HCT116 (cell line): ENCODE data around the gene YWHAH.

Experiments
- CEBPB ChIP-seq: IDR thresholded peaks from 2 replicates; pipeline ENCODE4 v1.6.1; 2012; ENCODE audit warnings: low read depth
- EZH2phosphoT487 ChIP-seq: fragments of 200-600 bp; IDR thresholded peaks from 2 replicates; pipeline ENCODE4 v1.6.1; 2018; ENCODE audit warnings: antibody characterized with exemption, borderline replicate concordance
- POLR2A ChIP-seq: IDR thresholded peaks from 2 replicates; pipeline ENCODE4 v1.7.0; 2011; ENCODE audit warnings: borderline replicate concordance; ENCODE audit not compliant: insufficient read depth, insufficient read length; ENCODE audit errors: extremely low read depth
- POLR2AphosphoS5 ChIP-seq: IDR thresholded peaks from 2 replicates; pipeline ENCODE4 v1.6.1; 2011; ENCODE audit warnings: mild to moderate bottlenecking, low read depth, low read length, moderate library complexity
- SP1 ChIP-seq: IDR thresholded peaks from 2 replicates; pipeline ENCODE4 v1.6.1; 2012; ENCODE audit warnings: low read depth
- TF ChIP-seq, protein P1 (sequence below), 3 experiments: fragments of 200-600 bp in 1 of 3; sonication (generic) in 1 of 3; IDR thresholded peaks in 2 of 3; conservative IDR thresholded peaks in 1 of 3; 2 replicates each; pipeline ENCODE4 v1.5.1; 2012 to 2017; ENCODE audit warnings: low read depth in 2 of 3, low read length in 2 of 3, antibody characterized with exemption in 1 of 3, borderline replicate concordance in 1 of 3, control low read depth in 1 of 3, mild to moderate bottlenecking in 1 of 3, mixed read lengths in 1 of 3, mixed run types in 1 of 3, moderate library complexity in 1 of 3; ENCODE audit not compliant: insufficient read depth in 1 of 3
- TF ChIP-seq, protein P2 (sequence below): IDR thresholded peaks from 2 replicates; pipeline ENCODE4 v1.6.1; 2011; ENCODE audit warnings: mild to moderate bottlenecking, low read length, moderate library complexity; ENCODE audit not compliant: insufficient replicate concordance; ENCODE audit errors: extremely low read depth
- TF ChIP-seq, protein P3 (sequence below): IDR thresholded peaks from 2 replicates; pipeline ENCODE4 v1.6.1; 2012
- TF ChIP-seq, protein P4 (sequence below): IDR thresholded peaks from 2 replicates; pipeline ENCODE4 v1.6.1; 2012; ENCODE audit warnings: low read depth

DNA sequence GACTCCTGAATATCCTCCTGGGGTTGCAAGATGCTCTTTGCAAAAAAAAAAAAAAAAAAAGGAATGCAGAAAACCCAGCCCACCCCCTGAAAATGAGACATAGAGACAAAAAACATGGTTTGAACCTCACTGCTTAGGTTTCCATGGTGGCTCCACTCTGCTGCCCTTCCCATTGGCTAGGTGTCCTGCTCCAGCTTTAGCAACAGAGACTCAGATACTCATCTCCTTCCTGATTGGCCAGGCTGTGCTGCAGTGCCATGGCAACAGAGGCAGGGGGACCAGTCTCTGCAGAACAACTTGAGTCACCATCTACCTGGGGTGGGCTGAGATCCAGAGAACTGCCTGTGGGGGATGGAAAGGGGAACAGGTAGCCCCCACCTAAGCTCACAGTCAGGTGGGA lies 17.4 kb upstream of the YWHAH start:
- TF ChIP-seq POLR2AphosphoS5 (no peak), EZH2phosphoT487 (no peak), SP1 (no peak), POLR2A (no peak), CEBPB (no peak)
- TF ChIP-seq, protein P1, sequence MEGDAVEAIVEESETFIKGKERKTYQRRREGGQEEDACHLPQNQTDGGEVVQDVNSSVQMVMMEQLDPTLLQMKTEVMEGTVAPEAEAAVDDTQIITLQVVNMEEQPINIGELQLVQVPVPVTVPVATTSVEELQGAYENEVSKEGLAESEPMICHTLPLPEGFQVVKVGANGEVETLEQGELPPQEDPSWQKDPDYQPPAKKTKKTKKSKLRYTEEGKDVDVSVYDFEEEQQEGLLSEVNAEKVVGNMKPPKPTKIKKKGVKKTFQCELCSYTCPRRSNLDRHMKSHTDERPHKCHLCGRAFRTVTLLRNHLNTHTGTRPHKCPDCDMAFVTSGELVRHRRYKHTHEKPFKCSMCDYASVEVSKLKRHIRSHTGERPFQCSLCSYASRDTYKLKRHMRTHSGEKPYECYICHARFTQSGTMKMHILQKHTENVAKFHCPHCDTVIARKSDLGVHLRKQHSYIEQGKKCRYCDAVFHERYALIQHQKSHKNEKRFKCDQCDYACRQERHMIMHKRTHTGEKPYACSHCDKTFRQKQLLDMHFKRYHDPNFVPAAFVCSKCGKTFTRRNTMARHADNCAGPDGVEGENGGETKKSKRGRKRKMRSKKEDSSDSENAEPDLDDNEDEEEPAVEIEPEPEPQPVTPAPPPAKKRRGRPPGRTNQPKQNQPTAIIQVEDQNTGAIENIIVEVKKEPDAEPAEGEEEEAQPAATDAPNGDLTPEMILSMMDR (IDR thresholded peaks at IDR 0.05 in 2 of 3, conservative IDR thresholded peaks at IDR 0.05 in 1 of 3; ENCODE audit: borderline replicate concordance in 1 of 3, insufficient read depth in 1 of 3, low read depth in 2 of 3, low read length in 2 of 3): no peak
- TF ChIP-seq, protein P2, sequence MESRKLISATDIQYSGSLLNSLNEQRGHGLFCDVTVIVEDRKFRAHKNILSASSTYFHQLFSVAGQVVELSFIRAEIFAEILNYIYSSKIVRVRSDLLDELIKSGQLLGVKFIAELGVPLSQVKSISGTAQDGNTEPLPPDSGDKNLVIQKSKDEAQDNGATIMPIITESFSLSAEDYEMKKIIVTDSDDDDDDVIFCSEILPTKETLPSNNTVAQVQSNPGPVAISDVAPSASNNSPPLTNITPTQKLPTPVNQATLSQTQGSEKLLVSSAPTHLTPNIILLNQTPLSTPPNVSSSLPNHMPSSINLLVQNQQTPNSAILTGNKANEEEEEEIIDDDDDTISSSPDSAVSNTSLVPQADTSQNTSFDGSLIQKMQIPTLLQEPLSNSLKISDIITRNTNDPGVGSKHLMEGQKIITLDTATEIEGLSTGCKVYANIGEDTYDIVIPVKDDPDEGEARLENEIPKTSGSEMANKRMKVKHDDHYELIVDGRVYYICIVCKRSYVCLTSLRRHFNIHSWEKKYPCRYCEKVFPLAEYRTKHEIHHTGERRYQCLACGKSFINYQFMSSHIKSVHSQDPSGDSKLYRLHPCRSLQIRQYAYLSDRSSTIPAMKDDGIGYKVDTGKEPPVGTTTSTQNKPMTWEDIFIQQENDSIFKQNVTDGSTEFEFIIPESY: no peak
- TF ChIP-seq, protein P3, sequence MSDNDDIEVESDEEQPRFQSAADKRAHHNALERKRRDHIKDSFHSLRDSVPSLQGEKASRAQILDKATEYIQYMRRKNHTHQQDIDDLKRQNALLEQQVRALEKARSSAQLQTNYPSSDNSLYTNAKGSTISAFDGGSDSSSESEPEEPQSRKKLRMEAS: no peak
- TF ChIP-seq, protein P4, sequence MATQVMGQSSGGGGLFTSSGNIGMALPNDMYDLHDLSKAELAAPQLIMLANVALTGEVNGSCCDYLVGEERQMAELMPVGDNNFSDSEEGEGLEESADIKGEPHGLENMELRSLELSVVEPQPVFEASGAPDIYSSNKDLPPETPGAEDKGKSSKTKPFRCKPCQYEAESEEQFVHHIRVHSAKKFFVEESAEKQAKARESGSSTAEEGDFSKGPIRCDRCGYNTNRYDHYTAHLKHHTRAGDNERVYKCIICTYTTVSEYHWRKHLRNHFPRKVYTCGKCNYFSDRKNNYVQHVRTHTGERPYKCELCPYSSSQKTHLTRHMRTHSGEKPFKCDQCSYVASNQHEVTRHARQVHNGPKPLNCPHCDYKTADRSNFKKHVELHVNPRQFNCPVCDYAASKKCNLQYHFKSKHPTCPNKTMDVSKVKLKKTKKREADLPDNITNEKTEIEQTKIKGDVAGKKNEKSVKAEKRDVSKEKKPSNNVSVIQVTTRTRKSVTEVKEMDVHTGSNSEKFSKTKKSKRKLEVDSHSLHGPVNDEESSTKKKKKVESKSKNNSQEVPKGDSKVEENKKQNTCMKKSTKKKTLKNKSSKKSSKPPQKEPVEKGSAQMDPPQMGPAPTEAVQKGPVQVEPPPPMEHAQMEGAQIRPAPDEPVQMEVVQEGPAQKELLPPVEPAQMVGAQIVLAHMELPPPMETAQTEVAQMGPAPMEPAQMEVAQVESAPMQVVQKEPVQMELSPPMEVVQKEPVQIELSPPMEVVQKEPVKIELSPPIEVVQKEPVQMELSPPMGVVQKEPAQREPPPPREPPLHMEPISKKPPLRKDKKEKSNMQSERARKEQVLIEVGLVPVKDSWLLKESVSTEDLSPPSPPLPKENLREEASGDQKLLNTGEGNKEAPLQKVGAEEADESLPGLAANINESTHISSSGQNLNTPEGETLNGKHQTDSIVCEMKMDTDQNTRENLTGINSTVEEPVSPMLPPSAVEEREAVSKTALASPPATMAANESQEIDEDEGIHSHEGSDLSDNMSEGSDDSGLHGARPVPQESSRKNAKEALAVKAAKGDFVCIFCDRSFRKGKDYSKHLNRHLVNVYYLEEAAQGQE: no peak
